Fibroblast of skin of left biceps (primary cell): ENCODE data around the gene RNFT1.
"Not testable (repeated sequence)": the region's sequence is repeated elsewhere in the genome, so short reads cannot be mapped to it uniquely, and the experiment has no call there.

Experiments used
- DNase-seq, 2 experiments: peaks; one replicate each; pipeline ENCODE4 v3.0.0-alpha.2; 2013; ENCODE audit warnings: low read depth in 2 of 2

The RNFT1 gene

DNA sequence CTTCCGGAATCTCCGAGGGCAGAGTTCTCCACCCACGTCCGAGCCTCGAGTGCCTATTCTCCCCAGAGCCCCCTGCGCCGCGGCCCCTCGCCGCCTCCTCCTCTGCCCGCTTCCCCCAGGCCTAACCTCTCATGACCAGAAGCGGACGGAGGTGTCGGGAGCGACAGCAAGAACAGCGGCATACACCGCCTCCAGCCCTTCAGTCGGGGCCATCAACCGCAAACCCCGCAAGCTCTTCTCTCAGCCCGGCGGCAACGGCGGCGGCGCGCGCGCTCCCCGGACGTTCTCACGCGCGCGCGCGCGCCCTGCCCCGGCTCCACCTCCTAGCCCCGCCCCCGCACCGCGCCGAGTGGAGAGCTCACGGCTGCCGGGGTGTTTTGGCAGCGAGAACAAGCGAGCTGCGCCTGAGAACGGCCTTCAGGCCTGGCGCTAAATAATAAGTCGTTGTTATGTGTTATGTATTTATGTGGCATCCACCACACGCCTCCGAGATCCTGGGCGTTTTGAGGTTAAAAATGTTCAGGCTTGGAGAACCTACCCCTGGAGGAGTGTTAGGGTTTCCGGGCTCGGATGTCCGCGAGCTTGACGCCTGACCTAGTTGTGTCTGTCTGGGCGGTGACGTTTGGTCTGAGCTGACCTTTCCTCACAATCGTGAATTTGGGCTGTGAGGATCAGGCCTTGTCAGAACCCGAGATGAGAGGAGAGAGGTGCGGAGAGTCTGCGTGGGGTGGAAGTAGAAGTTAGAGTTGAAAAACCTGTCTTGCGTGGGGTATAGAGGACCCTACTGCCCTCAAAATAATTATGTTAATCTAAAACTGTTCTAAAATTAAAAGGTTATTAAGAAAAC is at the start of gene RNFT1:
RNFT1 (minus strand) TSS at position 259 of the 847 bp plus-strand sequence; CDS start at position 182, 77 bp downstream.
- DNase-seq = peak; percentile 44 to 59

- not testable (repeated sequence) for DNase-seq
Observed at GRCh38 chr17:60009326-60009725, 44.8 kb upstream of the RNFT1 start.

DNA sequence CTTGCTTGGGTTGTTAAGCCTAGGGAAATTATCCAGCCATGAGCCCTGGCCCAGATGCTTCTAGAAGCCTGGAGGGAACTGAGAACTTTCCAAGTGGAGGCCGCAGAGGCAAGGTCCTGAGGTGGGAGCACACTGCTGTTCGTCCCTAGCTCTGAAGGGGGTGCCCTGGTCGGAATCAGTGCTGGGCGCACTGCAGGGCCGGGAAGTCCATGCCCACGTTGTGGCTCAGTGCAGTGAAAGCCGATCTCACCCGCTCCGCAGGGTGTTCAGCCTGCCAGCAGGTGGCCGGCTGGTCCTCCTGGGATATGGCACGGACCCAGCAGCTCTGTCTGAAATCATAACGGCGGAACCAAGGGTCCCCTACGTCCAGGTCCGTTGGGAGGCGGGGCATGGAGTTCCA is 43.8 kb upstream of the RNFT1 start:
- DNase-seq = not testable (repeated sequence)

- DNase-seq = no peak
Observed at GRCh38 chr17:60006160-60006559, 41.6 kb upstream of the RNFT1 start.

GRCh38 chr17:60004561-60004960 is 40.0 kb upstream of the RNFT1 start:
- not testable (repeated sequence) for DNase-seq

DNA sequence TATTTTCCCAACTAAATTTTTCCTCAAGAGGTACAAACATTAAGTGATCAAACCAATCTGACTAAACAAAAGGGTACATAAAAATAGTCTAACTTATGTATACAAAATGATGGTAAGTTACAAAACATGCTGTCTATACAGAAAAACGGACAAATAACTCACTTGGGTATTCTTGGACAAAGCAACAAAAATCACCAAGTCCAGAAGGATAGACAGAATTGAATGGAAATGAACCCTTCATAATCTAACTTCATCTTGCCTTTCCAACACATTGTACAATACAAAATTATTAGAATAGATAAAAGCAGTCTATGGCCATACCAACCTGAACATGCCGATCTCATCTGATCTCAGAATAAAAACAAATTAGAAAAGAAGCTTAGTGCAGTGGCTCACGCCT is 37.9 kb upstream of the RNFT1 start:
- DNase-seq = not testable (repeated sequence)

DNA sequence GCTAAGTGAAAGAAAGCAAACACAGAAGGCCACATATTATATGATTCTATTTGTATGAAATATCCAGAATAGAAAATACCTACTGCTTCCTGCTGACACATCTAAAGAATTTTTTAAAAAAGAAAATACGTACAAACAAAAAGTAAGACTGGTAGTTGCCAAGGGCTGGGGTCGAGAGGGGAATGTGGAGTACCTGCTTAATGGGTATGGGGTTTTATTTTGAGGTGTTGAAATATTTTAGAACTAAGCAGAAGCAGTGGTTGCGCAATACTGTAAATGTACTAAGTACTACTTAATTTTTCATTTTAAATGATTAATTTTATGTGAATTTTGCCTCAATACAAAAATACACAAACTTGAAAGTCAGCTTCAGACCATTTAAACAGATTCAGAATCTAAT is 32.1 kb upstream of the RNFT1 start:
- DNase-seq = not testable (repeated sequence)

GRCh38 chr17:59975166-59975565 is 10.6 kb upstream of the RNFT1 start:
- not testable (repeated sequence) for DNase-seq

GRCh38 chr17:59973483-59973882 is 8.9 kb upstream of the RNFT1 start:
- not testable (repeated sequence) for DNase-seq

DNA sequence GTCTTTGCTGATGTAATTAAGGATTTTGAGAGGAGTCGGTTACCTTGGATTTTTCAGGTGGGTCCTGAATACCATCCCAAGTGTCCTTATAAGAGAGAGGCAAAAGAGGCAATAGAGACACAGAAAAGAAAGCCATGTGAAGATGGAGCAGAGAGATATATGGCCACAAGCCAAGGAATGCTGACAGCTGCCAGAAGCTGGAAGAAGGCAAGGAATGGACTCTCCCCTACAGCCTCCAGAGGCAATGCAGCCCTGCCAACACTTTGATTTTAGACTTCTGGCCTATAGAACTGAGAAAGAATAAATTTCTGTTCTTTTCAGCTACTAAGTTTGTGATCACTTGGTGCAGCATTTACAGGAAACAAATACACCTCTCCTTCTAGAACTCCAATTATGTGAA is 8.2 kb upstream of the RNFT1 start:
- DNase-seq = peak; percentile 1 to 3

- DNase-seq = not testable (repeated sequence)
Observed at GRCh38 chr17:59971771-59972170, 7.2 kb upstream of the RNFT1 start.

DNA sequence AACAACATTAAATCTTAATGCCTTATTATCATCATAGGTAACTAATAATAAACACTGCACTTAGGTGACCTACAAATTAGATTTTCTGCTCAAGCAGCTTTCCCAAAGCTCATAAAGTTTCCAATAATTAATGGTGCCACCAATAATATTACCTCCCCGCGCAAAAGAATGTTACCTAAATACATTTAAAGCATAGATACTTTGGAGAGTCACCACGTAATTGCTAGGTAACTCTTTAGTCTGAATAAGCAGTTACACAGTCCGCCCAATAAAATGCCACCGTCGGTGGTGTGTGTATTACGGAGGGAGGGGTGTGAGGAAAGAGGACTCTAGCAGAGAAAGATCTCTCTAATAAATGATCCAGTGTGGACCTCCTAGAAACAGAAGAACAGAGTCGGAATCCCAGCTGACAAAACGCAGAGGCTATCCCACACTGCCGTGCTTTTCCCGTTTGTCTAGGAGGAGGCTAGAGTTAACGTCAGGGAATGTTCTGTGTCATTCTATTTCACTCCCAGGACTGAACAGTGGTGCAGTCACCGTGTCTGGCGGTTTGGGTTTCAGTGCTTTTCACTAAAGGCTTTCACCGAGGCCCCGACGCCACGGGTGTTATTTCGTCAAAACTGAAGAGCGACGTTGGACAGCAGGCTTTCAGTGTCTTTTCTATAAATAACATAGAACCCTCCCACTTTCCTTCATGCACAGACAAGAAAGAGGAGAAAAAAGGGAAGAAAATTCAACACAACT is 630 bp downstream of the RNFT1 start:
- peak; percentile 1 to 4 for DNase-seq

- DNase-seq = no peak
Observed at GRCh38 chr17:59962739-59963318, 1.7 kb downstream of the RNFT1 start.

- DNase-seq = not testable (repeated sequence)
Observed at GRCh38 chr17:59959574-59959973, 5.0 kb downstream of the RNFT1 start.

DNA sequence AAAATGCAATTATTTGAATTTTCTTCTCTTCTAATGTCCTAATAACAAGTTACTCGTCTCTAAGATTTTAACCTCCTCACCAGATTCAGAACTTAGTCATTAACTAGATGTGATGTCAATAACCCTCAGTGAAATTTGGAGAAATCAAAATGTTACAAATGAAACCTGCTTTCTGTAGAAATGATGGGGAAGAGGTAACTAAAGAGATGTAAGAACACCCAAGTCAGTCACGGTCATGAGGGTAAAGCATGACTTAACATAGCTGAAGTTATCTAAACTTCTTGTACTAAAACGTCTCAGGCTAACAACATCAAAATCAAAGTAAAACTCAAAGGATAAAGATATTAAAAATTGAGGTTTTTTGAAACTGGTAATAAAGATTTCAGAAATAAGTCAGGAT is 9.7 kb downstream of the RNFT1 start:
- DNase-seq = no peak

DNA sequence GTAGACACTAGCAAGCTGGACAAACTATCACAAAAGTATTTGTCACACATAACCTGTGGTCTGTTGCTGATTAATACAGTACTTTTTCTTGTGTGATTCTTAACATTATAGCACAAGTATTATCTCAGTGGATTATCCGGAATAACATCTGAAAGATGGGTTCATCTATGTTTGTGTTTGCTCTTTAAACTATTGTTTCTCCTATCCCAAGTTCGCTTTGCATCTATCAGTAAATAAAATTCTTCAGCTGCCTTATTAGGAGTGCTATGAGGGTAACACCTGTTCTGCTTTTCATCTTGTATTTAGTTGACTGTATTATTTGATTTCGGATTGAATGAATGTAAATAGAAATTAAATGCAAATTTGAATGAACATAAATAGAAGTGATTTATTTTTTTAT is 14.5 kb downstream of the RNFT1 start:
- DNase-seq = no peak

DNA sequence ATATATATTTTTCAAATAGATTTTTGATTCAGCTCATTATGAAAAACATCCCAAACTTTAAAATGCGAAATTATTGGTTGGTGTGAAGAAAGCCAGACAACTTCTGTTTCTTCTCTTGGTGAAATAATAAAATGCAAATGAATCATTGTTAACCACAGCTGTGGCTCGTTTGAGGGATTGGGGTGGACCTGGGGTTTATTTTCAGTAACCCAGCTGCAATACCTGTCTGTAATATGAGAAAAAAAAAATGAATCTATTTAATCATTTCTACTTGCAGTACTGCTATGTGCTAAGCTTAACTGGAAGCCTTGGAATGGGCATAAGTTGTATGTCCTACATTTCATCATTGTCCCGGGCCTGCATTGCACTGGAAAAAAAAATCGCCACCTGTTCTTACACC is 17.2 kb downstream of the RNFT1 start:
- not testable (repeated sequence) for DNase-seq

- DNase-seq = not testable (repeated sequence)
Observed at GRCh38 chr17:59946433-59946832, 18.1 kb downstream of the RNFT1 start.

- DNase-seq = no peak
Observed at GRCh38 chr17:59941131-59941530, 23.4 kb downstream of the RNFT1 start.

GRCh38 chr17:59940697-59941096 is 23.8 kb downstream of the RNFT1 start:
- DNase-seq = not testable (repeated sequence)

DNA sequence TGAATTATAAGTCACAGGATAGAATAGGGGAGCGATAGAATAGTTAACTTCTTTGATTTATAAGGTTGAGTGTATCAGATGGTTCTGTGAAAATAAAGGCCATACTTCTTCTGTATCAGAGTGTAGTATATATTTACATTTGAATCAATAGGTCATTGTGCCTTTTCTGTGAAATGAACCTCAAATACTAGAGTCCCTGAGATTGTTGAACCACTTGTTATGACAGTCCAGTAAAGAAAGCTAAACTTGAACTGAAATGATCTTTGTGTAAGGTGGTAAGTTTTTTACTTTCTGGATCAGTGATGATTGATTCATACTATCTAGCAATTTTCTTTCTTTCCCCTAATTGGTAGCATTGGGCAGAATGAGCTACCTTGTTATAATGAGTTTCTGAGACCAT is 31.2 kb downstream of the RNFT1 start:
- not testable (repeated sequence) for DNase-seq

DNA sequence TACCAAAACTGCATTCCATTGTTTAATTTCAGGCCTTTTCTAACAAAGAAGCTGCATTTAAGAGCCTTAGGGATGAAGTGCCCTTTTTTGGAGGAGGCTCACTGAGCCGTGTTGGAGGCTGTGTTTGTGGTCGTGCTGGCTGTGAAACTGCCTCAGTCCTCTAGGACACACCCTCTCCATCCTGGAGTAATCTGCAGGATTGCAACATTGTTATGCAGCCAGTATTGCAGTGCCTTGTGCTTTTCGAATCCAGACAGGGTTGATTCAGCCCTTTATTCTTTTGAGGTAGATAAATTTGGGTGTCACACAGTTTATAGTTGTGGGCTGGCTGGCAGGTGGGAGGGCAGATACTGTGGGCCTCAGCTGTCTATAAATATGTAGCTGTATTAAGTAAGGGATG is 33.8 kb downstream of the RNFT1 start:
- DNase-seq = peak in 1 of 2 experiments; percentile 11
